ENCODE data around the gene SANBR. TPM values are rescaled to one million over a fixed set of nuclear protein-coding genes. Genes with fewer than 3 reads are reported as not detected.
A peak's percentile ranks its signal among the peaks of the same experiment; 100 is the strongest.

SANBR gene
- total and polyA plus RNA-seq, 2 of the 13 experiments (the other 11 are each of a cell fraction or from before 2014, with no cell fraction given): 9.8 to 20.9 TPM

GRCh38 chr2:61017556-61018317 lies 47.9 kb upstream of the SANBR start, which contains the start of the genes PEX13 and PUS10 (continued):
- TF ChIP-seq CSRNP2 (CRISPR knock-in tag; conservative IDR thresholded peaks at IDR 0.05; ENCODE audit: low read depth) (no peak), BHLHE40 (IDR thresholded peaks at IDR 0.05; ENCODE audit: low read length) (peak; percentile 28; the same call in 1 of the 2 replicates), NFKB2 (CRISPR knock-in tag; IDR thresholded peaks at IDR 0.05; ENCODE audit: borderline replicate concordance) (peak; percentile 65; the same call in 1 of the 2 replicates), DR1 (CRISPR knock-in tag; IDR thresholded peaks at IDR 0.05) (peak; percentile 68; the same call in 1 of the 2 replicates), ZNF160 (CRISPR knock-in tag; IDR thresholded peaks at IDR 0.05) (peak; percentile 91), NFYB (CRISPR knock-in tag; IDR thresholded peaks at IDR 0.05) (peak; percentile 8; the same call in 1 of the 2 replicates), ZNF331 (CRISPR knock-in tag; IDR thresholded peaks at IDR 0.05) (peak; percentile 96), MED8 (CRISPR knock-in tag; IDR thresholded peaks at IDR 0.05; ENCODE audit: insufficient replicate concordance) (peak; percentile 85), XBP1 (CRISPR knock-in tag; IDR thresholded peaks at IDR 0.05) (0 out of 2 replicates have a peak, but pooled peaks have one; percentile 44), LCORL (IDR thresholded peaks at IDR 0.05) (no peak), LCORL (CRISPR knock-in tag; IDR thresholded peaks at IDR 0.05) (0 out of 2 replicates have a peak, but pooled peaks have one; percentile 17), MXD3 (CRISPR knock-in tag; IDR thresholded peaks at IDR 0.05) (peak; percentile 29; the same call in 1 of the 2 replicates), ZNF644 (CRISPR knock-in tag; IDR thresholded peaks at IDR 0.05; ENCODE audit: low read depth) (peak; percentile 40), MLLT10 (CRISPR knock-in tag; IDR thresholded peaks at IDR 0.05) (no peak), SIN3A (IDR thresholded peaks at IDR 0.05; ENCODE audit: borderline replicate concordance, low read depth, low read length) (peak; percentile 82), REST (IDR thresholded peaks at IDR 0.05; ENCODE audit: borderline replicate concordance in 1 of 2, low read depth in 1 of 2, low read length in 2 of 2) (no peak; a peak in 1 of 4 replicates), ARID3A (IDR thresholded peaks at IDR 0.05; ENCODE audit: low read depth, low read length) (no peak), PHB2 (IDR thresholded peaks at IDR 0.05; ENCODE audit: partially characterized antibody) (no peak), NAIF1 (CRISPR knock-in tag; IDR thresholded peaks at IDR 0.05; ENCODE audit: borderline replicate concordance) (peak; percentile 85; the same call in 1 of the 2 replicates)
- TF ChIP-seq, protein P1, sequence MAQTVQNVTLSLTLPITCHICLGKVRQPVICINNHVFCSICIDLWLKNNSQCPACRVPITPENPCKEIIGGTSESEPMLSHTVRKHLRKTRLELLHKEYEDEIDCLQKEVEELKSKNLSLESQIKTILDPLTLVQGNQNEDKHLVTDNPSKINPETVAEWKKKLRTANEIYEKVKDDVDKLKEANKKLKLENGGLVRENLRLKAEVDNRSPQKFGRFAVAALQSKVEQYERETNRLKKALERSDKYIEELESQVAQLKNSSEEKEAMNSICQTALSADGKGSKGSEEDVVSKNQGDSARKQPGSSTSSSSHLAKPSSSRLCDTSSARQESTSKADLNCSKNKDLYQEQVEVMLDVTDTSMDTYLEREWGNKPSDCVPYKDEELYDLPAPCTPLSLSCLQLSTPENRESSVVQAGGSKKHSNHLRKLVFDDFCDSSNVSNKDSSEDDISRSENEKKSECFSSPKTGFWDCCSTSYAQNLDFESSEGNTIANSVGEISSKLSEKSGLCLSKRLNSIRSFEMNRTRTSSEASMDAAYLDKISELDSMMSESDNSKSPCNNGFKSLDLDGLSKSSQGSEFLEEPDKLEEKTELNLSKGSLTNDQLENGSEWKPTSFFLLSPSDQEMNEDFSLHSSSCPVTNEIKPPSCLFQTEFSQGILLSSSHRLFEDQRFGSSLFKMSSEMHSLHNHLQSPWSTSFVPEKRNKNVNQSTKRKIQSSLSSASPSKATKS (CRISPR knock-in tag; IDR thresholded peaks at IDR 0.05): no peak; the same call in 1 of the 2 replicates
